PC-3 (cell line): ENCODE data around the gene OTX2.

ENCODE experiments used
- CTCF ChIP-seq: fragments of 300-600 bp; sonication (generic); conservative IDR thresholded peaks from 2 replicates; pipeline ENCODE4 v1.5.1; 2017; ENCODE audit warnings: antibody characterized with exemption, low read depth, mild to moderate bottlenecking, low read length
- EZH2 ChIP-seq: fragments of 300-600 bp; sonication (generic); IDR thresholded peaks from one replicate; pipeline ENCODE4 v1.6.1; 2017; ENCODE audit warnings: antibody characterized with exemption, mild to moderate bottlenecking, low read length; ENCODE audit not compliant: unreplicated experiment
- EZH2phosphoT487 ChIP-seq: fragments of 300-600 bp; sonication (generic); IDR thresholded peaks from 2 replicates; pipeline ENCODE4 v1.6.1; 2018; ENCODE audit warnings: mild to moderate bottlenecking, antibody characterized with exemption, low read length, borderline replicate concordance

GRCh38 chr14:56858422-56858821 is 48.1 kb upstream of the OTX2 start:
- TF ChIP-seq CTCF, result no peak
- TF ChIP-seq EZH2, result no peak
- TF ChIP-seq EZH2phosphoT487, result no peak
